NCI-H2171 treated with DMSO at 0.1 percent for 48 hours (cell line): ENCODE measurements around the gene MSH2.
"Not testable (repeated sequence)": the region's sequence is repeated elsewhere in the genome, so short reads cannot be mapped to it uniquely, and the experiment has no call there.

Experiments
- DNase-seq: peaks from one replicate; lab custom pipeline; 2025; lab: John Stamatoyannopoulos, UW

MSH2 gene

DNA sequence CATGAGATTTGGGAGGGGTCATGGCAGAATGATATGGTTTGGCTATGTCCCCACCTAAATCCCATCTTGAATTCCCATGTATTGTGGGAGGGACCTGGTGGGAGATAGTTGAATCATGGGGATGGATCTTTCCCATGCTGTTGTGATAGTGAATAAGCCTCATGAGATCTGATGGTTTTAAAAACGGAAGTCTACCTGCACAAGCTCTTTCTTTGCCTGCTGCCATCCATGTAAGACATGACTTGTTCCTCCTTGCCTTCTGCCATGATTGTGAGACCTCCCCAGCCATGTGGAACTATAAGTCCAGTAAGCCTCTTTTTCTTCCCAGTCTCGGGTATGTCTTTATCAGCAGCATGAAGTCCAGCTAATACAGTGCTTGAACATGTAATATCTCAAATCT is 5.0 kb downstream of the MSH2 start:
- not testable (repeated sequence) for DNase-seq

DNA sequence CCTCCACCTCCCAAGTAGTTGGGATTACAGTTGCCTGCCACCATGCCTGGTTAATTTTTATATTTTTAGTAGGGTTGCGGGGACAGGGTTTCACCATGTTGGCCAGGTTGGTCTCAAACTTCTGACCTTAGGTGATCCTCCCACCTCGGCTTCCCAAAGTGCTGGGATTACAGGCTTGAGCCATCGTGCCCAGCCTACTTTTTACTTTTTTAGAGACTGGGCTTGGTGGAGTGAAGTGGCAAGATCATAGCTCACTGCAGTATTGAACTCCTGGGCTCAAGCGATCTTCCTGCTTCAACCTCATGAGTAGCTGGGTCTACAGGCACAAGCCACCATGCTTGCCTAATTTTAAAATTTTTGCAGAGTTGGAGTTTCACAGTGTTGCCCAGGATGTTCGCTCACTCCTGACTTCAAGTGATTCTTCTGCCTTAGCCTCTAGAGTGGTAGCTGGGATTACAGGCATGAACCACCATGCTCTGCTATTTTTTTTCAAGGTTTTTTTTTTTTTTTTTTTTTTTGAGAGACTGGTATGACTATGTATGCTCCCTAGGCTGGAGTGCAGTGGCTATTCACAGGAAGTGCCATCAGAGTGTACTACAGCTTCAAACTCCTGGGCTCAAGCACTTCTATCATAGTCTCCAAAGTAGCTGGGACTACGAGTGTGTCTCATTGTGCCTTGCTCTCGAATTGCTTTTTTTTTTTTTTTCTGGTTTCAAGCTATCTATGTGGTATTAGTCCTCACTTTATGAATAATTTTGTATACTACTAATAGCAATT is 11.9 kb downstream of the MSH2 start:
- no peak for DNase-seq

DNA sequence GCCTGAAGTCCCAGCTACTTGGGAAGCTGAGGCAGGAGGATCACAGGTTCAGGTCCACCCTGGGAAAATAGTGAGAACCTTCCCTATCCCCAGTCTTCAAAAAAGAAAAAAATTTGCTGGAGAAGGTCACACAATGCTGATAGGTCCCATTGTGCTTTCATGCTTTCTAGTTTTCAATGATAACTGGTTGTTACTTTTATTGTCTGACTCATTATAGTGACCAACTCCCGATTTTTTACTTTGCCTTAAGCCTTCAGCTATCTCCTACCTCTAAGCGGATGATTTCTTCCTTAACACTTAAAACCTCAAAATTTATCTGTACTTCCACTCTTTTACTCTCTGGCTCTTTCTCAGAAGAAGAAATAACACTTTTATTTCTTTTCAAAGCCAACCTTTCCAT is 17.3 kb downstream of the MSH2 start:
- no peak for DNase-seq

DNA sequence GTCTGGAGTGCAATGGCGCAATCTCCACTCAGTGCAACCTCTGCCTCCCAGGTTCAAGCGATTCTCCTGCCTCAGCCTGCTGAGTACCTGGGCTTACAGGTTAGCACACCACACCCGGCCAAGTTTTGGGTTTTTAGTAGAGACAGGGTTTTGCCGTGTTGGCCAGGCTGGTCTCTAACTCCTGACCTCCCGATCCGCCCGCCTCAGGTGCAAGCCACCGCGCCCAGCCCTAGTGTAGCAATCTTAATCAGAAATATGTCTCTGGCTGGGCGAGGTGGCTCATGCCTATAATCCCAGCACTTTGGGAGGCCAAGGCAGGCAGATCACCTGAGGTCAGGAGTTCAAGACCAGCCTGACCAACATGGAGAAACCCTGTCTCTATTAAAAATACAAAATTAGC is 17.7 kb downstream of the MSH2 start:
- not testable (repeated sequence) for DNase-seq

DNA sequence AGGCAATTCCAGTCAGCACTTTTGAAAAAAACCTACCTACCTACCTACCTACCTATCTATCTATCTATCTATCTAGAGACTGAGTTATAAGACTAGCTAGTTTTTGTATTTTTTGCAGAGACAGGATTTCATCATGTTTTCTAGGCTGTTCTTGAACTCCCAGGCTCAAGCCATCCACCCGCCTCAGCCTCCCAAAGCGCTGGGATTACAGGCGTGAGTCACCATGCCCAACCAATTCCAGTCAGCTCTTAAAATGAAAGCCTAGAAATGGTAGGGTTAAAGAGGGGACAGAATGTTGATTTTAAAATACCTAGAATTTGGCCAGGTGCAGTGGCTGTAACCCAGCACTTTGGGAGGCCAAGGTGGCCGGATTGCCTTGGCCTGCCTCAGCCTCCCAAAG is 19.1 kb downstream of the MSH2 start:
- DNase-seq = no peak

DNA sequence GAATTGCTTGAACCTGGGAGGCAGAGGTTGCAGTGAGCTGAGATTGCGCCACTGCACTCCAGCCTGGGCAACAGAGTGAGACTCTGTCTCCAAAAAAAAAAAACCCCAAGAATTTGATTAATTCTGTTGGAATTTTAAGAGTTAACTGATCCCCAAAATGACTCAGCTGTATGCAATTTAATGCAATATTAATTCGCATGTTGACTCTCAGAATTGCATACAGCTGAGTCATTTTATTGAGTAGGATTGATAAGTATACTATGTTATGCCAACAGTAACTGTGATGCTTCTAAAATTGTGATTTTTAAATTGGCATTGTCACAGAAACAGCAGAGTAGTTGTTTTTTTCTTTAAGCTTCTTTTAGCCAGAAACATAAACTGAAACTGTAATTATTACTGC is 19.6 kb downstream of the MSH2 start:
- DNase-seq = no peak

DNA sequence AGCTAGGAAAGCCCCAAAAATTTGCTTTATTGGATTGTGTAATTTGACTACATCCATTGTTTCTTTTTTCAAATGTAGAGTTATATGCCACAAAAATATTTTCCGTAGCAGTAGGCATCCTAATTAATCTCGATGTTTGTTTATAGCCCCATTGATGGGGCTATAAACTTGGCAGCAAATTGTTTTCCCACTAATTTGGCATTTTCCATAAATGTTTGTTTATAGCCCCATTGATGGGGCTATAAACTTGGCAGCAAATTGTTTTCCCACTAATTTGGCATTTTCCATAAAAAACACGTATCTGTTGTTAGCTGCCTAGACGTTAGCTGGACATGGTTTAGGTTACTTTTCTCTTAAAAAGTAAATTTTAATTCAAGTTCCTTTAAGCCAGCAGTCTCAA is 23.8 kb downstream of the MSH2 start:
- no peak for DNase-seq

DNA sequence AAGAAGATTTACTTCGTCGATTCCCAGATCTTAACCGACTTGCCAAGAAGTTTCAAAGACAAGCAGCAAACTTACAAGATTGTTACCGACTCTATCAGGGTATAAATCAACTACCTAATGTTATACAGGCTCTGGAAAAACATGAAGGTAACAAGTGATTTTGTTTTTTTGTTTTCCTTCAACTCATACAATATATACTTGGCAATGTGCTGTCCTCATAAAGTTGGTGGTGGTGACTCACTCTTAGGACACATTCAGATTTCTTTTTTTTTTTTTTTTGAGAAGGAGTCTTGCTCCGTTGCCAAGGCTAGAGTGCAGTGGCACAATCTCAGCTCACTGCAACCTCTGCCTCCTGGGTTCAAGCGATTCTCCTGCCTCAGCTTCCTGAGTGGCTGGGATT is 26.8 kb downstream of the MSH2 start:
- DNase-seq = no peak

DNA sequence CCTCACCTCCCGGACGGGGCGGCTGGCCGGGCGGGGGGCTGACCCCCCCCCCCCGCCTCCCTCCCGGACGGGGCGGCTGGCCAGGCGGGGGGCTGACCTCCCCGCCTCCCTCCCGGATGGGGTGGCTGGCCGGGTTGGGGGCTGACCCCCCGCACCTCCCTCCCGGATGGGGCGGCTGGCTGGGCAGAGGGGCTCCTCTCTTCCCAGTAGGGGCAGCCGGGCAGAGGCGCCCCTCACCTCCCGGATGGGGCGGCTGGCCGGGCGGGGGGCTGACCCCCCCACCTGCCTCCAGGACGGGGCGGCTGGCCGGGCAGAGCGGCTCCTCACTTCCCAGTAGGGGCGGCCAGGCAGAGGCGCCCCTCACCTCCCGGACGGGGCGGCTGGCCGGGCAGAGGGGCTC is 30.1 kb downstream of the MSH2 start:
- not testable (repeated sequence) for DNase-seq

DNA sequence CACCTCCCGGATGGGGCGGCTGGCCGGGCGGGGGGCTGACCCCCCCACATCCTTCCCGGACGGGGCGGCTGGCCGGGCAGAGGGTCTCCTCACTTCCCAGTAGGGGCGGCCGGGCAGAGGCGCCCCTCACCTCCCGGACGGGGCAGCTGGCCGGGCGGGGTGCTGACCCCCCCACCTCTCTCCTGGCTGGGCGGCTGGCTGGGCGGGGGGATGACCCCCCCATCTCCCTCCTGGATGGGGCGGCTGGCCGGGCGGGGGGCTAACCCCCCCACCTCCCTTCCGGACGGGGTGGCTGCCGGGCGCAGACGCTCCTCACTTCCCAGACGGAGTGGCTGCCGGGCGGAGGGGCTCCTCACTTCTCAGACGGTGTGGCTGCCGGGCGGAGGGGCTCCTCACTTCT is 30.5 kb downstream of the MSH2 start:
- not testable (repeated sequence) for DNase-seq

DNA sequence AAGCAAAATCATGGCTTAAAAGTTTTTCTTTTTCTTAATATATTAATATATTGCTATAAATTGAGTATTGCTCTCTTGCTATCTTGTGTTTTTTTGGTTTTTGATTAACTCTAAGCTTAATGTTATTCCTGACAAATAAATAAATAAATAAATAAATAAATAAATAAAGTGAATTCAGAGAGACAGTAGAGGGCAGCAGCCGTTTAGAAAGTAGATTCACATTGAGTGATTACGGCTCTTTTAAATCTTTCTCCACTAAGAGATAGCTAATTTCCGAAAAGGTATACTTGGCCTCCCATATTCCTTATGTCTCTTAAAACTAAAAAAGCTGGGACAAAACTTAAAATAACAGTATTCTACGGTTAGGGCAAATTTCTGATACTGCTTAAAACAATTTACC is 34.3 kb downstream of the MSH2 start:
- peak; percentile 36 for DNase-seq

DNA sequence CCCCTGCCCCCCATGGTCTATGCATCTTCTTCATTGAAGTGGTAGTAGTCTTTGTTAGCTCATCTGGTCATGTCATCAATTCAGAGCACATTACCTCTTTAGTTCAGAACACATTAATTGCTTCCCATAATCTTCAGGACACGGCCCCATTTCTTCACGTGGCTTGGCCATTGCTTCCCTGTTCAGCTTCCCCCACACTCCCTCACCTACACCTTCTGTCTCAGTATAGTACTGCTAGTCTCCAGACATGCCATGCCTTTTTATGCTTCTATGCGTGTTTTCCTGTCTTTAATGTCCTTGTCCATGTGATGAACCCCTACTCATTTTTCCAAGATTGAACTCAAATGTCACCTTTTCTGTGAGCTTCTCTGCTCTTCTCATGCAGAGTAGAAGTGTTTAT is 35.1 kb downstream of the MSH2 start:
- no peak for DNase-seq

DNA sequence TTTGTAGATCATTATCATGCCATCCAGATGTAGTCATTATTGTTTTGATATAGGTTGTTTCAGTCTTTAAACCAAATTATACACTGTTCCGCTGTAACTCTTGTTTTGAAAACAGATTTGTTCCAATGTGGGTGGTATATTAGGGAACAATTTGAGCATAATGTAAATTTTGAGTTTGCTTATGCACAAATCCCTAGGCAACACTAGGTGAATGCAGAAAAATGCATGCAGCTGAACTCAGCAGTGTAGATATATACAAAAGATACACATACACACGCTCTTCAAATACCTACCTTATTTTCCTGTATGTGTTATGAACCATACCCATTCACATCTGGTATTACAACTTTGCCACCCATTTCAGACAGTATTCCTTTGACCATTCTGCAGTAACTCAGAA is 35.8 kb downstream of the MSH2 start:
- no peak for DNase-seq

DNA sequence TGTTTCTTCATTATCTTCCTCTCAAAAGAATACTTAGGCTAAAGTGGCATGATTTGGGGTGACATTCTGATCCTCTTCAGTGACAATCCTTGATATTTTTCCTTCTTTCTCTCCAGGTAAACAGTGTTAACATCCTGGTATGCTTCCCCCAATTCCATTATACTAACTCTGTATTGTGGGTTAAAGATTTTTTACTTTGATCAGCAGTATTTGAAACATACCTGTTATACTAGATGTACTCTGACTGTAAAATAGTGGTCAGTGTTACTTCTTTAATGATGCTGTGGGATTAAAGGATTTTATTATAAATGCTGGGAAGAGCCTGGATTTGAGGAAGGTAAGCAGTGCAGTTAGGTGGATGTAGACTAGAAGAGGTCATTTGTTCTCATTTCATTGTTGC is 48.8 kb downstream of the MSH2 start:
- DNase-seq = no peak

DNA sequence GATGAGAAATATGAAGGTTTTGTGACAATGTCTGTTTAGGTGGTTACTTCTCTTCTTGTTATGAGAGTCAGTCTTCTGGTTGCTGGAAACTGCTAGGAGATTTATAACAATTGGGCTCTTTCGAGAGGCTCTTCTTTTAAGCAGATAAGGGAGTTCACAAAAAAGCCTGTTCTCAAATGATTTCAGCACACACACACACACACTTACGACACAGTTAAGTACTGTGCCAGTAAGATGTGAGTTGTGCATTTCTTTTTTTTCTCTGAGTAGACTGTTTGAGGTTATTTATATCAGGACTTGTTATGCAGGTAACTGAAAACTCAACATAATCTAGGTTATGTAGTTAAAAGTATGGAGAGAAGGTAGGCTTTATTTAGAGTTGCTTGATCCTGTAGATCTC is 49.8 kb downstream of the MSH2 start:
- DNase-seq = no peak

DNA sequence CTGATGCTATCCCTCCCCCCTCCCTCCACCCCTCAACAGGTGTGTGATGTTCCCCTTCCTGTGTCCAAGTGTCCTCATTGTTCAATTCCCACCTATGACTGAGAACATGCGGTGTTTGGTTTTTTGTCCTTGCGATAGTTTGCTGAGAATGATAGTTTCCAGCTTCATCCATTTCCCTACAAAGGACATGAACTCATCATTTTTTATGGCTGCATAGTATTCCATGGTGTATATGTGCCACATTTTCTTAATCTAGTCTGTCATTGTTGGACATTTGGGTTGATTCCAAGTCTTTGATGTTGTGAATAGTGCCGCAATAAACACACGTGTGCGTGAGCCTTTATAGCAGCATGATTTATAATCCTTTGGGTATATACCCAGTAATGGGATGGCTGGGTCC is 51.9 kb downstream of the MSH2 start:
- DNase-seq = not testable (repeated sequence)

DNA sequence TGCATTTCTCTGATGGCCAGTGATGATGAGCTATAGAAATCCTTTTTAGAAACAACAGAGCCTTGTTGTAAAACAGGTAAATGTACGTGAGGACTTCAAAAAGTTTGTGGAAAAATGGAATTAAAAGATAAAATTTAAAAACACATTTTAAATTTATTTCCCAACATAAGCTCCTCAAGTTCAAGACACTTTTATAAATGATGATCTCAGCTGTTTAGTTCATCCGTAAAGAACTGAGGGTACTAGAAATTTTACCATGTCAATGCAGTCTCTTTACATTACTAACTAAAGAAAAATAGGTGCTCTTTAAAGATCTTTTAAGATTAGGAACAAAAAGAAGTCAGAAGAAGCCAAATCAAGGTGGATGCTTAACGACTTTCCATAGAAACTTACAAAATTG is 52.5 kb downstream of the MSH2 start:
- no peak for DNase-seq

DNA sequence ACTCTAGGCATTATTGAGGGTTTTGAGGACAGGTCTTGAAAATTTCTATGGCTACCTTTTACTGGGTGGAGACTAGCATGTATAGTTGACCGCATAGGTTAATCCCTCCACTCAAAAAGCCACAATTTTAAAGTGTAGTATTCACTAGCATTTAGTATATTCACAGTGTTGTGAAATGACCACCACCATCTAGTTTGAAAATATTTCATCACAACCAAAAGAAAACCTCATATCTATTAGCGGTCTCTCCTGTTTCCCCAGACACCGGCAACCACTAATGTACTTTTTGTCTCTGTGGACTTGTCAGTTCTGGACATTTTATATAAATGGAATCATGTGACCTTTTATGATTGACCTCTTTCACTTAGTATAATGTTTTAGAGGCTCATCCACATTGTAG is 53.9 kb downstream of the MSH2 start:
- DNase-seq = no peak

DNA sequence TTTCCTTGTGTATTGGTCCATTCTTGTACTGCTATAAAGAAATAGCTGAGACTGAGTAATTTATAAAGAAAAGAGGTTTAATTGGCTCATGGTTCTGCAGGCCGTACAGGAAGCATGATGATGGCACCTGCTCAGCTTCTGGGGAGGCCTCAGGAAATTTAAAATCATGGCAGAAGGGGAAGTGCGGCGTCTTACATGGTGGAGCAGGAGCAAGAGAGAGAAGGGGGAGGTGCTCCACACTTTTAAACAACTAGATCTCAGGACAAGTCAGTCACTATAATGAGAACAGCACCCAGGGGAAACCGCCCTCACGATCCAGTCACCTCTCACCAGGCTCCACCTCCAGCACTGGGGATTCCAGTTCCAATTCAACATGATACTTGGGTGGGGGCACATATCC is 54.3 kb downstream of the MSH2 start:
- DNase-seq = no peak

DNA sequence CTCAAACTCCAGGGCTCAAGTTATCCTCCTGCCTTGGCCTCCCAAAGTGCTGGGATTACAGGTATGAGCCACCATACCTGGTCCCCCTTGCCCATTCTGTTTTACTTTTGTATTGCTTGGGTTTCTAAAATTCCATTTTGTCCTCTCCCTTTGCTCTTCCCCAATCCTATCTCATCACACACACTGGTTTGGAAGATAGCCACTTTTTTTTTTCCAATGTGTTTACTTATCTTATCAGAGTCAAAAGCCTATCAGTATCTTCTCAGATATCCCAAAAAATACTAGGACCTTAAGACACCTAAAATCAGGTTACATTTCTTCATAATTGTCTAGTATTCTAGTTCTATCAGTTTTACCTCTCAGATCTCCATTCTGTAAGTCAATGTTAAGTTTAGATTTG is 56.1 kb downstream of the MSH2 start:
- no peak for DNase-seq

DNA sequence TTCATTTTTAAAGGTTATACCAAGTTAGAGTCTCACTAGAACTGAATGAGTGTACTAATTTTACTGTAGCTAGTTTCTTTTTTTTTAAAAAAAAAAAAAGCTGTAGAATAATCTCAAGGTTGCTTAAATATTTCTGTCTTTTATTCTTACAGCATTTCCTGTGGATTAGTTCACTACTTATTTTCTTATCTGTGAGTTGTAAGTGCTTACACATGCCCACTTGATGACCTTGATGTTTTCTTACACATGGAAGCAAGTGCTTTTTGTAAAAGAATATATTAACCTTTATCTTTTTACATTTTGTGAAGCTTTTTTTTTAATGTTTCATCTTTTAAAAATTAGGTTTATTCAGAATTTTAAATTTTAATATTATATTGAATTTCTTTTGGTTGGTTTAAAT is 57.8 kb downstream of the MSH2 start:
- DNase-seq = no peak

DNA sequence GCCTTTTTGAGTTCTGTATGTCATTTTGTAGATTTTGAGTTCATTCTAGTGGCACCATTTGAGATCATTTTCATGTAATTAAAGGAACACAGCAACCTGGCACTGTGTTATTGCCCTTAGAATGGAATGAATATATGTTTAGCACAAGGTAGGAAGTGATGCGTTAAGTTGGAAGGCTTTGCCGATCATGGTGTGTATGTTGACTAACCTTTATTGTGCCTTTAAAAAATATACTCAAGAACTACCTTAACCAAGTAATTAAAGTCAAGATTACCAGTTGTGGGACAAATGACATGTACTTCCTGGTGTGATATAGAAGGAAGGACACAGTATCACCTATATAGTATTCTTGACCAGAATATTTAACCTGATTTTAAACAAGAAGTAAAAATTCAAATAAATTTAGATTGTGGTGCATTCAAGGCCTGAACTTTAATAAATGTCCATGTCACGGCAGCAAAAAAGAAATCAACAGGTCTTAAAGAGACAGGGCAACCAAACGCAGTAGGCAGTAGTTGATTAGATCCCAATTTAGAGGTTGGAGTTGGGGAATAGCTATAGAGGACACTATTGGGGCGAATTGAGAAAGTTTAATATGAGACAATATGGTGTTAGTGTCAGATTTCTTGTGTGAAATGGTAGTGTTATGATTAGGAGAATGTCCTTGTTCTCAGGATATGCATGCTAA is 68.6 kb downstream of the MSH2 start:
- no peak for DNase-seq

DNA sequence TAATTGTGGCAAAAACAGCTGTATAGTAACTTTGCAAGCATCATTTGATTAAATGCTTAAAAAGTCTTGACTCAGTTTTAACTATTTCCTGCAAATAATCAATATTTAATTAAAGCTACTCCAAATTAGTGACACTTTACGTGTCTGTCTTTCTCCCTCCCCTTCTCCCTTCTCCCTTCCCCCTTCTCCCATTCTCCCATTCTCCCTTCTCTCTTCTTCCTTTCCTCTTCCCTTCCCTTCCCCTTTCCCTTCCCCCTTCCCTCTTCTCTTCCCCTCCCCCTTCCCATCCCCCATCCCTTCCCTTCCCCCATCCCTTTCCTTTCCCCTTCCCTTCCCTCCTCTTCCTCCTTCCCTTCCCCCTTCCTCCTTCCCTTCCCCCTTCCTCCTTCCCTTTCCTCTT is 76.9 kb downstream of the MSH2 start:
- DNase-seq = no peak

DNA sequence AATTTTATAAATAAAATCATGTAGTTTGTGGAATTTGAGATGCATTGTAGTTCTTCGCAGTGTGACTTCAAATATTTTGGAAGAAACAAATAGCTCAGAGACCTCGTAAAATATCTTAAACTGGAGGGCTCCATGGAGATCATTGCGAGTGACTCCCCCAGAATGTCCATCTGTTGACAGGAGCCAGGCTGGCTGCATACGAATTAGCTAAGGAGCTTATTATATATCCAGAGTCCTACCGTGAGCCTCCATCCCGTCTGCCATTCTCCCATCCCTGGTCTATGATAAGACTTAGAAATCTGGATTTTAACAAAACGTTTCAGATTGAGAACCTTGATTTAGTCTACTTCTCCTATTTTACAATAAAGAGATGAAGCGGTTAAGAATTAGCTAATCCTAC is 80.2 kb downstream of the MSH2 start:
- no peak for DNase-seq
